Liver (tissue), 3 donors: ENCODE measurements around the gene ITGBL1.

Source experiments
- HNF4A ChIP-seq, 2 donors: conservative IDR thresholded peaks; 2 replicates each; pipeline ENCODE4 v1.6.1; 2016; ENCODE audit warnings: antibody characterized with exemption in 2 of 2, mild to moderate bottlenecking in 2 of 2
- NR2F2 ChIP-seq: IDR thresholded peaks from 2 replicates; pipeline ENCODE4 v1.6.1; 2016; ENCODE audit warnings: antibody characterized with exemption
- RAD21 ChIP-seq, 2 donors: IDR thresholded peaks; 2 replicates each; pipeline ENCODE4 v1.6.1; 2016; ENCODE audit warnings: antibody characterized with exemption in 2 of 2, mild to moderate bottlenecking in 2 of 2
- TAF1 ChIP-seq: conservative IDR thresholded peaks from 2 replicates; pipeline ENCODE4 v1.6.1; 2016; ENCODE audit warnings: antibody characterized with exemption, mild to moderate bottlenecking
- YY1 ChIP-seq: IDR thresholded peaks from 2 replicates; pipeline ENCODE4 v1.6.1; 2016; ENCODE audit warnings: antibody characterized with exemption, mild to moderate bottlenecking
- TF ChIP-seq, protein P1 (sequence below): fragments of 150-350 bp; IDR thresholded peaks from 2 replicates; pipeline ENCODE4 v1.5.1; 2017; ENCODE audit warnings: improper control_type of control experiment, low read depth, low read length; ENCODE audit not compliant: missing input control
- TF ChIP-seq, protein P2 (sequence below): IDR thresholded peaks from 2 replicates; pipeline ENCODE4 v1.6.1; 2016; ENCODE audit warnings: antibody characterized with exemption, mild to moderate bottlenecking
- donor health status: healthy.
- donor health status: healthy.

DNA sequence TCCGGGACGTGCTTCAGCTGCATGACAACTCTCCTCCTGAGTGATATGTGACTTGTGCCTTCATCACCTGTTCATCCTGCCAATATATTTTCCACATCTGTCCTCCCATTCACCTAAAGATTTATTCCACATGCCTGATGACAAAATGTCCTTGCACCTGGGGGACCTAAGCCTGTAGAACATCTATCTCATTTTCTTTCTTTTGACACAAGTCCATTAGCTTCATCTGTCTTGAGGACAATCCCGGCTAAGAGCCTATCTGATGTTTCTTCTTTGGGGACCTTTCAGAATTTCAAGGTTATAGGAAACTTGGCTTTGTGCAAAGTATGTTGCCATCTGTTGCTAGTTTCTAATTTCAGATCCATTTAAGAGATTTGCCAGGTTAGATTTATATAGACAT is 41.1 kb downstream of the ITGBL1 start:
- TF ChIP-seq, protein P1, sequence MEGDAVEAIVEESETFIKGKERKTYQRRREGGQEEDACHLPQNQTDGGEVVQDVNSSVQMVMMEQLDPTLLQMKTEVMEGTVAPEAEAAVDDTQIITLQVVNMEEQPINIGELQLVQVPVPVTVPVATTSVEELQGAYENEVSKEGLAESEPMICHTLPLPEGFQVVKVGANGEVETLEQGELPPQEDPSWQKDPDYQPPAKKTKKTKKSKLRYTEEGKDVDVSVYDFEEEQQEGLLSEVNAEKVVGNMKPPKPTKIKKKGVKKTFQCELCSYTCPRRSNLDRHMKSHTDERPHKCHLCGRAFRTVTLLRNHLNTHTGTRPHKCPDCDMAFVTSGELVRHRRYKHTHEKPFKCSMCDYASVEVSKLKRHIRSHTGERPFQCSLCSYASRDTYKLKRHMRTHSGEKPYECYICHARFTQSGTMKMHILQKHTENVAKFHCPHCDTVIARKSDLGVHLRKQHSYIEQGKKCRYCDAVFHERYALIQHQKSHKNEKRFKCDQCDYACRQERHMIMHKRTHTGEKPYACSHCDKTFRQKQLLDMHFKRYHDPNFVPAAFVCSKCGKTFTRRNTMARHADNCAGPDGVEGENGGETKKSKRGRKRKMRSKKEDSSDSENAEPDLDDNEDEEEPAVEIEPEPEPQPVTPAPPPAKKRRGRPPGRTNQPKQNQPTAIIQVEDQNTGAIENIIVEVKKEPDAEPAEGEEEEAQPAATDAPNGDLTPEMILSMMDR: no peak
- TF ChIP-seq HNF4A (conservative IDR thresholded peaks at IDR 0.05) (no peak), NR2F2 (no peak), RAD21 (IDR thresholded peaks at IDR 0.05) (no peak), YY1 (no peak), TAF1 (no peak)
- TF ChIP-seq, protein P2, sequence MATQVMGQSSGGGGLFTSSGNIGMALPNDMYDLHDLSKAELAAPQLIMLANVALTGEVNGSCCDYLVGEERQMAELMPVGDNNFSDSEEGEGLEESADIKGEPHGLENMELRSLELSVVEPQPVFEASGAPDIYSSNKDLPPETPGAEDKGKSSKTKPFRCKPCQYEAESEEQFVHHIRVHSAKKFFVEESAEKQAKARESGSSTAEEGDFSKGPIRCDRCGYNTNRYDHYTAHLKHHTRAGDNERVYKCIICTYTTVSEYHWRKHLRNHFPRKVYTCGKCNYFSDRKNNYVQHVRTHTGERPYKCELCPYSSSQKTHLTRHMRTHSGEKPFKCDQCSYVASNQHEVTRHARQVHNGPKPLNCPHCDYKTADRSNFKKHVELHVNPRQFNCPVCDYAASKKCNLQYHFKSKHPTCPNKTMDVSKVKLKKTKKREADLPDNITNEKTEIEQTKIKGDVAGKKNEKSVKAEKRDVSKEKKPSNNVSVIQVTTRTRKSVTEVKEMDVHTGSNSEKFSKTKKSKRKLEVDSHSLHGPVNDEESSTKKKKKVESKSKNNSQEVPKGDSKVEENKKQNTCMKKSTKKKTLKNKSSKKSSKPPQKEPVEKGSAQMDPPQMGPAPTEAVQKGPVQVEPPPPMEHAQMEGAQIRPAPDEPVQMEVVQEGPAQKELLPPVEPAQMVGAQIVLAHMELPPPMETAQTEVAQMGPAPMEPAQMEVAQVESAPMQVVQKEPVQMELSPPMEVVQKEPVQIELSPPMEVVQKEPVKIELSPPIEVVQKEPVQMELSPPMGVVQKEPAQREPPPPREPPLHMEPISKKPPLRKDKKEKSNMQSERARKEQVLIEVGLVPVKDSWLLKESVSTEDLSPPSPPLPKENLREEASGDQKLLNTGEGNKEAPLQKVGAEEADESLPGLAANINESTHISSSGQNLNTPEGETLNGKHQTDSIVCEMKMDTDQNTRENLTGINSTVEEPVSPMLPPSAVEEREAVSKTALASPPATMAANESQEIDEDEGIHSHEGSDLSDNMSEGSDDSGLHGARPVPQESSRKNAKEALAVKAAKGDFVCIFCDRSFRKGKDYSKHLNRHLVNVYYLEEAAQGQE: no peak
